Measurements from ENCODE around the gene KCNF1. TPM values are rescaled to one million over a fixed set of nuclear protein-coding genes. Genes with fewer than 3 reads are reported as not detected.

The KCNF1 gene
- total RNA-seq = 0.26 and 16.8 TPM in 2 replicates

GRCh38 chr2:10911291-10912075, at the start of gene KCNF1:
Gene KCNF1 (plus strand): TSS chr2:10911934. CDS start chr2:10912427, 493 bp downstream.

Other genes starting within 250 kb of the KCNF1 start
- gene NOL10, start 222.0 kb upstream of the KCNF1 start, total RNA-seq = 17.2 and 28.4 TPM in 2 replicates
- not detected in 2 replicates for gene ATP6V1C2, start 190.3 kb upstream of the KCNF1 start, total RNA-seq
- gene PDIA6, start 99.1 kb upstream of the KCNF1 start, total RNA-seq = 205 and 465 TPM in 2 replicates
- gene SLC66A3, start 243.5 kb downstream of the KCNF1 start, total RNA-seq = 18.5 and 33.9 TPM in 2 replicates